SU-DHL-6 (cell line): ENCODE data around the gene SEC23A.

Experiments used
- CTCF ChIP-seq: fragments of 200-600 bp; sonication (generic); IDR thresholded peaks from one replicate; pipeline ENCODE4 v1.5.1; 2017; ENCODE audit warnings: antibody characterized with exemption, mild to moderate bottlenecking, low read length, moderate library complexity; ENCODE audit not compliant: insufficient read depth, poor library complexity, severe bottlenecking
- EZH2phosphoT487 ChIP-seq: fragments of 200-600 bp; sonication (generic), shearing (Covaris generic); conservative IDR thresholded peaks from 2 replicates; pipeline ENCODE4 v1.6.1; 2018; ENCODE audit warnings: mild to moderate bottlenecking, antibody characterized with exemption, low read length, moderate library complexity, mixed read lengths

GRCh38 chr14:38991299-38991698, 111.7 kb downstream of the SEC23A start:
- no peak for TF ChIP-seq CTCF
- no peak for TF ChIP-seq EZH2phosphoT487
